SK-N-MC (cell line): Measurements from ENCODE around the gene AJAP1.

Experiments used
- DNase-seq: peaks from one replicate; pipeline ENCODE4 v3.0.0-alpha.2; 2011; ENCODE audit warnings: low read depth, low spot score
- H3K27ac ChIP-seq: fragments of 200-600 bp; sonication (generic); 2 replicates; pipeline ENCODE4 v1.5.1; 2016; ENCODE audit warnings: mixed run types
- H3K36me3 ChIP-seq: fragments of 200-600 bp; sonication (generic); 2 replicates; pipeline ENCODE4 v1.6.1; 2017; ENCODE audit warnings: antibody characterized with exemption, low read length, mixed read lengths; ENCODE audit not compliant: insufficient read depth
- H3K4me3 ChIP-seq: fragments of 200-600 bp; sonication (generic); 2 replicates; pipeline ENCODE4 v1.5.1; 2016
- H3K9ac ChIP-seq: fragments of 200-600 bp; sonication (generic); 2 replicates; pipeline ENCODE4 v1.8.0; 2017; ENCODE audit warnings: mixed run types, mixed read lengths; ENCODE audit not compliant: insufficient read length
- H3K9me3 ChIP-seq: fragments of 200-600 bp; sonication (generic); 2 replicates; pipeline ENCODE4 v1.6.1; 2017; ENCODE audit warnings: low read depth, mild to moderate bottlenecking, antibody characterized with exemption, low read length, moderate library complexity, mixed read lengths
- EZH2 ChIP-seq: fragments of 200-600 bp; sonication (generic); IDR thresholded peaks from one replicate; pipeline ENCODE4 v1.6.1; 2017; ENCODE audit warnings: antibody characterized with exemption
- FOXP2 ChIP-seq: optimal IDR thresholded peaks from 2 replicates; pipeline ENCODE3; 2011; ENCODE audit warnings: mild to moderate bottlenecking, moderate library complexity; ENCODE audit not compliant: insufficient read depth; ENCODE audit errors: extremely low read length, control extremely low read depth
- POLR2AphosphoS5 ChIP-seq: IDR thresholded peaks from 2 replicates; pipeline ENCODE4 v1.6.1; 2012; ENCODE audit warnings: mild to moderate bottlenecking, low read depth, low read length, borderline replicate concordance

AJAP1 gene

GRCh38 chr1:4796161-4797015 lies 142.0 kb downstream of the AJAP1 start:
- no peak overlapping the region for H3K9ac ChIP-seq
- H3K36me3 ChIP-seq: no peaks in the 10 kb centered on the region
- no peaks in the 10 kb centered on the region for H3K9me3 ChIP-seq
- DNase-seq: no peak
- TF ChIP-seq POLR2AphosphoS5: no peak
- TF ChIP-seq FOXP2: no peak
- TF ChIP-seq EZH2: no peak
- H3K4me3 ChIP-seq: no peak overlapping the region
- no peak overlapping the region for H3K27ac ChIP-seq

GRCh38 chr1:4797016-4797410 lies 142.6 kb downstream of the AJAP1 start:
- Histone ChIP-seq H3K9me3 (no peaks in the 10 kb centered on the region), H3K9ac (no peak overlapping the region), H3K4me3 (no peak overlapping the region), H3K27ac (no peak overlapping the region), H3K36me3 (no peaks in the 10 kb centered on the region)
- TF ChIP-seq POLR2AphosphoS5: no peak
- no peak for TF ChIP-seq EZH2
- no peak for TF ChIP-seq FOXP2
- no peak for DNase-seq

GRCh38 chr1:4797429-4797828 lies 143.0 kb downstream of the AJAP1 start:
- Histone ChIP-seq H3K9me3 (no peaks in the 10 kb centered on the region), H3K27ac (no peak overlapping the region), H3K4me3 (no peak overlapping the region), H3K9ac (no peak overlapping the region), H3K36me3 (no peaks in the 10 kb centered on the region)
- TF ChIP-seq FOXP2 (no peak), POLR2AphosphoS5 (no peak), EZH2 (no peak)
- DNase-seq: no peak

- TF ChIP-seq EZH2: no peak
- TF ChIP-seq FOXP2: no peak
- no peak for TF ChIP-seq POLR2AphosphoS5
- Histone ChIP-seq H3K9me3 (no peaks in the 10 kb centered on the region), H3K27ac (no peak overlapping the region), H3K4me3 (no peak overlapping the region), H3K9ac (no peak overlapping the region), H3K36me3 (no peaks in the 10 kb centered on the region)
- no peak for DNase-seq
Observed at GRCh38 chr1:4801192-4801924, 146.9 kb downstream of the AJAP1 start.

- H3K4me3 ChIP-seq: no peak overlapping the region
- no peak for TF ChIP-seq EZH2
- TF ChIP-seq POLR2AphosphoS5: no peak
- no peak for TF ChIP-seq FOXP2
- H3K9me3 ChIP-seq: no peaks in the 10 kb centered on the region
- no peak overlapping the region for H3K27ac ChIP-seq
- H3K9ac ChIP-seq: no peak overlapping the region
- H3K36me3 ChIP-seq: no peaks in the 10 kb centered on the region
- no peak for DNase-seq
Observed at GRCh38 chr1:4802024-4802423, 147.6 kb downstream of the AJAP1 start.

GRCh38 chr1:4803335-4803734 lies 148.9 kb downstream of the AJAP1 start:
- Histone ChIP-seq H3K27ac (no peak overlapping the region), H3K9ac (no peak overlapping the region), H3K9me3 (no peaks in the 10 kb centered on the region), H3K36me3 (no peaks in the 10 kb centered on the region), H3K4me3 (no peak overlapping the region)
- TF ChIP-seq EZH2 (no peak), FOXP2 (no peak), POLR2AphosphoS5 (no peak)
- DNase-seq: no peak

GRCh38 chr1:4805987-4806386 lies 151.6 kb downstream of the AJAP1 start:
- no peak for DNase-seq
- no peak overlapping the region for H3K9ac ChIP-seq
- H3K27ac ChIP-seq: no peak overlapping the region
- no peaks in the 10 kb centered on the region for H3K36me3 ChIP-seq
- TF ChIP-seq FOXP2: no peak
- TF ChIP-seq EZH2: no peak
- TF ChIP-seq POLR2AphosphoS5: no peak
- H3K4me3 ChIP-seq: no peak overlapping the region
- no peaks in the 10 kb centered on the region for H3K9me3 ChIP-seq

GRCh38 chr1:4820543-4820942 lies 166.1 kb downstream of the AJAP1 start:
- Histone ChIP-seq H3K9ac (no peak overlapping the region), H3K9me3 (no peaks in the 10 kb centered on the region), H3K4me3 (no peak overlapping the region), H3K27ac (no peak overlapping the region), H3K36me3 (no peaks in the 10 kb centered on the region)
- TF ChIP-seq POLR2AphosphoS5 (no peak), FOXP2 (no peak), EZH2 (no peak)
- DNase-seq: no peak

- Histone ChIP-seq H3K9me3 (no peaks in the 10 kb centered on the region), H3K9ac (no peak overlapping the region), H3K4me3 (no peak overlapping the region), H3K27ac (no peak overlapping the region), H3K36me3 (no peaks in the 10 kb centered on the region)
- TF ChIP-seq POLR2AphosphoS5: no peak
- DNase-seq: no peak
Observed at GRCh38 chr1:4825800-4826450, 171.5 kb downstream of the AJAP1 start.
